ENCODE data around the gene GATA3. TPM values are rescaled to one million over a fixed set of nuclear protein-coding genes. Genes with fewer than 3 reads are reported as not detected.
A peak's percentile ranks its signal among the peaks of the same experiment; 100 is the strongest.
"Not testable (repeated sequence)": the region's sequence is repeated elsewhere in the genome, so short reads cannot be mapped to it uniquely, and the experiment has no call there.

Gene GATA3
- 0.25 and 0.53 TPM in 2 replicates for total RNA-seq

- peak; percentile 49 for DNase-seq (ENCODE audit: low read depth, low spot score)
Measured at GRCh38 chr10:8054494-8055407, at the start of gene GATA3. GATA3 (plus strand) TSS chr10:8054688; CDS start chr10:8055656, 968 bp downstream.

DNA sequence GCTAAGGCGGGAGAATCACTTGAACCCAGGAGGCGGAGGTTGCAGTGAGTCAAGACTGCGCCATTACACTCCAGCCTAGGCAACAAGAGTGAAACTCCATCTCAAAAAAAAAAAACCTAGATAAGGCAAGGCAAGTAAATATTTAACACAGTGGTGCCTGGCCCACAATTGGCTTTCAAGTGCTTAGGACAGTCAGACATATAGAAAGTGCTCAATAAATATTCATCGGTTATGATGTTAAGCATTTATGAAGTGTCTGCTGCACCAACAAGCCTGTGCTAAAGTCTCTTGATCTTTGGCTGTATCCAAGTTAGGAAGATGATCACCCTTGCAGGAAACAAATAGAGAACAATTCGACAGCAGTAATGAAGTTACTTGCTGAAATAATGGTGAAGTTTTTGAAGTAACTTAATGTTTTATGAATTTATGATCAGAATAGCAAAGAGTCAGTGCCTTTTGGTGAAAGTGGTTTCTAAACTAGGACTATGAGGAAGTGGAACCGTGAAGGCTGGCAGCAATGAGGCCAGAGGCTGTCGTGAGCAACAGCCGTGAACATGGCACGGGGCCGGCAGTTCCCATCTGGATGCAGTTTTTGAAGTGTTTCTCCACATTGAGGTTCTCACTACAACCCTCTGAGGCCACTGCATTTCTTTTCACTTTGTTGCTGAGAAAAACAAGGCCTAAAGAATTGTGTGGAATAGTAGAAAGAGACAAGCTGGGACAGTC, 48.1 kb upstream of the GATA3 start:
- DNase-seq (ENCODE audit: low read depth, low spot score), result no peak

GRCh38 chr10:8009031-8009430, 45.5 kb upstream of the GATA3 start:
- DNase-seq (ENCODE audit: low read depth, low spot score), result no peak

GRCh38 chr10:8013006-8013405, 41.5 kb upstream of the GATA3 start:
- DNase-seq (ENCODE audit: low read depth, low spot score), result no peak

DNA sequence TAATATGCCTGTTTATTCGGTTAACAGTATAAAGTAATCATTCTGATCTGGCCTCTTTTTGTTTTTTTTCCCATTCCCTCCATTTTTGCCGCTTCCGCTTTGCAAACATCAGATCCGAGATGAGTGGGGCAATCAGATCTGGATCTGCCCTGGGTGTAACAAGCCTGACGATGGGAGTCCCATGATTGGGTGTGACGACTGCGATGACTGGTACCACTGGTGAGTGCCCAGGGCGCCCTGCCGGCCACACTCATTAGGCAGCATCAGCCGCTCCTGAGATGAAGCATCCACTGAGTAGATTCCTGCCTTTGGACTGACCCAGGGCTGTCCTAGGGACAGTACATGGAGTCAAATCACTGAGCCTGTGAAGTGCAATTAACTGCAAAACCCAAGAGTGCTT, 40.9 kb upstream of the GATA3 start:
- DNase-seq (ENCODE audit: low read depth, low spot score), result no peak

GRCh38 chr10:8014649-8015048, 39.8 kb upstream of the GATA3 start:
- DNase-seq (ENCODE audit: low read depth, low spot score), result no peak

DNA sequence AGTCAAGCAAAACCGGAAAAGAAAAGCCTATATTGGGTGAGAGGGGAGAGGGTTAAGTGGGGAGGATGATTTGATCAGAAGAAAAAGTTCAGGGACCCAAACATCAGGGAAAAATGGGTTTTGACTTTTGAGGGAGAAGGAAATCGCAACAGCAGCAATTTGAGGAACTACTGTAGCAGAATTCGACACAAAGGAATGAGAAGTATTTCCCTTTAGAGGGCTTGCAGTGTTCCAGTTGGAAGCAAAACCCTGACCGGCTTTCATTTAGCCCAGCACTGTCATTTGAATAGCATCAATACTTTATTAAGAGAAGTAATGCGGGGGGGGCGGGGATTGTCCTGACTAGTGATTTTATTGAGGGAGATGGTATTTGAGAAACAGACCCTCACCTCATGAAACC, 37.2 kb upstream of the GATA3 start:
- no peak for DNase-seq (ENCODE audit: low read depth, low spot score)

- DNase-seq (ENCODE audit: low read depth, low spot score), result no peak
Measured at GRCh38 chr10:8023321-8023720, 31.2 kb upstream of the GATA3 start.

DNA sequence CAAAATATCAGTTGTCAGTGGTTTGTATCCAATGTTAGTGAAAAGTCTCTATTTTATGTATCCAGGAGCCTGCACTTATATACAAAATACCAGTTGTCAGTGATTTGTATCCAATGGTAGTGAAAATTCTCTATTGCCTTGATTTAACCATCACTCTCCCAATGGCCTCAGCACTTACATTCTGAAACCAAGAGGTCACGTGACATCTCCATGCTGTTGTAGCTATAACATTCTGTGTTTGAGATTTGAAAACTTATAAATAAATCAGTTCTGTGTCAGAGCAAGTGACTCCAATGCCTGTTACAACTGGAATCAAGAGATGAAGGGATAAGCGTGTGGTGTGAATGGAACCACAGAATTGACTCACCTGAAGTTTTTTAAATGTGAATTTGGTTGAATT, 30.6 kb upstream of the GATA3 start:
- no peak for DNase-seq (ENCODE audit: low read depth, low spot score)

DNA sequence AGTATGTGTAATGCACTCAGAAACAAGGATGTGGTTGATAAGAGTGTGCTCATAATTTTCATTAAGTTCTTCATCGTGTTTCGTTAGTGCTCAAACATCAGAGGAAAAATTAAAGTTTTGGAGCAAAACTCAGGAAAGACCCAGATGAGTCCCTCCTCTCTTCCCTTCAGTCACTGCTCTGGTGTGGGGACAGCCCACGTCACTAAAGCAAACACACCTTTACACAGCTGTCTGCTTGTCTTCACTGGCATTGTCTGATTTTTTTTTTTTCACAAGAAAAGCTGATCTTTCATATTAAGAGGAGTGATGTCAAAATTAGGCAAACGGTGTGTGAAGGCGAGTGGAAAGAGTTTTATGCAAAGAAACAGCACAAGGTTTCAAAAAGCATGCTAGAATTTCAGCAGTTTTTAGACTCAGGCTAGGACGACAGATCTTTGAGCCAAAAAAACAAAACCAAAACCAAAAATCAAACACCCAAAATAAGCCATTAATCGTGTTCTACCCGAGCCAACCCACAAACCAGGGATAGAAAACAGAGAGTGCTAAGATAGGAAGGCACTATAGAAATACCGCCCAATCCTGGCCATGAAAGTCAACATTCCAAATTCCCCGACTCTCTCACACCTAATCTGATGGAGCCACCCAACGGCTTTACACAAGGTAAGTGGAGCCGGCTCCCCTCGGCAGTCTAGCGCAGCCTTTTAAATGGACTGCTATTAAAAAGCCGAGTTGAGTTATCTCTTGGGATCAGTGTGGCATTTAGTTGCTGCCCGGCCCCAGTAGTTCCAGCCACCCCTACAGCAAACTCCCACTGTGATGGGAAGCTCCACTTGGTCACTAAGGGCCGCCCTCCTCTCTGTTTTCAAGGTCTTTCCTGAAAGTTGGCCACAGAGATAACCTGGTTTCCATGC, 27.9 kb upstream of the GATA3 start:
- no peak for DNase-seq (ENCODE audit: low read depth, low spot score)

- DNase-seq (ENCODE audit: low read depth, low spot score), result not testable (repeated sequence)
Measured at GRCh38 chr10:8031211-8031610, 23.3 kb upstream of the GATA3 start.

- no peak for DNase-seq (ENCODE audit: low read depth, low spot score)
Measured at GRCh38 chr10:8032558-8032957, 21.9 kb upstream of the GATA3 start.

DNA sequence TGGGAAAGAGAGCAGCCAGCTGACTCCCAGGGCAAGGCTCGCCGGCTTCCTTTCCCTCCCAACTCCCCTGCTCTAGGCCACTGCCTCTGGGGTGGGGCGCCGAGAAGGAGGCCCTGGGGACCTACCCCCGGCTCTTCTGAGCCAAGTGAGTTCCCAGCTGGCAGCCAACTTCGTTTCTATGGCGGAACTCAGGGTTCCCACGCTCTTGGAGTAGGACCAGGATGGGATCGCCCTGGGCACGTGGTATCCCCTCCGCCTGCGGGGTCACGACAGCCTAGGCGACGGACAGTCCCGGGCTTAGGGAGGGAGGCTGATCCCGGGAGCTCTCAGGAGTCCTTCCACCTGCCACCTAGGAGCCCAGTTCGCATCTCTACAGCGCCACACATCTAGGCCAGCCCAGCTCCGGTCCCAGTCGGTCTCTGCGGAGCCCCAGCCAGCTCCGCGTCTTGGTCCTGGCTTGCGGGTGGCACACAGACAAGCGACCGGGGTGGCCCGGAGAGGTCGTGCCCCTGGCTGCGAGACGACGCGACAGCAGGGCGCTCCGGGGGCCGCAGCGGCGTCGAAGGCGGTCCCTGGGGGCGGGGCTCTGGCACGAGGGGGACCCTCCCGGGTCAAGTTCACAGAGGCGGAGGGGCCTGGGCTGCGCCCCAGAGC, 20.5 kb upstream of the GATA3 start:
- DNase-seq (ENCODE audit: low read depth, low spot score), result no peak

GRCh38 chr10:8034466-8035005, 20.0 kb upstream of the GATA3 start:
- no peak for DNase-seq (ENCODE audit: low read depth, low spot score)

DNA sequence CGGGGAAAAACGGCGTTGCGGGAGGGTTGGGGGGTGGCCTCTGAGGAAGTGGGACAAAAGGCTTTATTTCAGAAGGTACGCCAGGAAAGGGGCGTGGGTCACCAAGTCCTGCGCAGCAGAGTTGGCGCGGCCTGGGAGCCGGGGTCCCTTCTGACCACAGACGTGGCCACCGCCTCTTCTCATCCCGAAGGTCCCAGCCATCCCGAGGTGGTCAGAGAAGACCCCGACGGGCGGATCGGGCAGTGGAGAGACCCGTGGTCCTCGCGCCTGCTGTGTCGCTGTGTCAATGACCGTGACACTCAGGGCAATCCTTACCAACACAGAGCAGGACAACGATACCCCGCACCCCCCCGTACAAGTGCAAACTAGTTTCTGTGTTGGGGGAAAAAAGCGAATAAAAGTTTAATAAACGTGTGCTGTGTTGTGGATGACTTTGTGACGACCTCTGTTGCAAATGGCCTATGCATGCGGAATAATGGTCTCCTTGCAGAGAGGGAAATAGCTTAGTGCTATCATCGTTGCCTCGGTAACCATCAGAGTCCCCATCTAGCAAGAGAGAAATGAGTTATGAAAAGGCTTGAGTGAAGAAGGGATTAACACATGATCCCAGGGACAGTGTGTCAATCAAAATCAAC, 19.4 kb upstream of the GATA3 start:
- no peak for DNase-seq (ENCODE audit: low read depth, low spot score)

DNA sequence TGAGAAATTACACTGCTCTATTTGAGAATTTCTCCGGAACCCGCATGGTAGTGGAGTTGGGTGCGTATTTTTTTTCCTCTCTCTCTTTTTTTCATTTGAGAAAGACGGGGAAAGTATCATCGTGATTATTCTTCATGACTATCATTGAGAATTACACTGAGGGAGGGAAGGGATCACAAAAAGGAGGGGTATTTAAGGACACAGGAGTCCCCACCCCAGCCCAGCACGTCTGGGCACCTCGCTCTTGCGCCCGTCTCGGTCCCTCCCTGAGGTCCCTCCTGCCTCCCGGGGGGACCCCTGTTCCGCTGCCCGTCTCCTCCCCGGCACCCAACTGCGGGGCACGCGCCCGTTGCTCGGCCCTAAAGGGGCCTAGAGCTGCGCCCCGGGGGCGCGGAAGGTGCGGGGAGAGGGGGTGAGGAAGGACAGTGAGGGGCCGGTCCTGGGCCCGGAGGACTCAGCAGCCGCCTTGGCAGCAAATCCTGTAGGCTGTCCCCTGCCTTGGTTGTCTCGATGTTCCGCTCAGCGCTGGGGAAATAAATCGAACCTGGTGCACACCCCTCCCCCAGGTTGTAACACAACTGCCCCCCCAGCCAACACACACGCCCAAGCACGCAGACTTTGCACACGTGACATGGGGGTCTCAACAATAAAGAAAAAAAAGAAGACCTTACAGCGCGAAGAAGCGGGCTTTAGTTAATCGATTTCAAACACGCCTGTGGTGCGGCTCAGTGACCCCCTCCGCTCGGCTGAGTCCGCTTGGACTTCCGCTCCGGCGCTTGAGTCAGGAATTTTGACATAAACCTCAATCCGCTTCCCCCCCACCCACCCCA, 18.6 kb upstream of the GATA3 start:
- no peak for DNase-seq (ENCODE audit: low read depth, low spot score)

GRCh38 chr10:8036506-8037198, 17.8 kb upstream of the GATA3 start:
- no peak for DNase-seq (ENCODE audit: low read depth, low spot score)

- DNase-seq (ENCODE audit: low read depth, low spot score), result no peak
Measured at GRCh38 chr10:8037199-8037801, 17.2 kb upstream of the GATA3 start.

All from pulmonary artery endothelial cell (primary cell).